Endothelial cell (in vitro differentiated cells): ENCODE results near the gene PYGO2. TPM values are rescaled to one million over a fixed set of nuclear protein-coding genes. Genes with fewer than 3 reads are reported as not detected.
"Not testable (repeated sequence)": the region's sequence is repeated elsewhere in the genome, so short reads cannot be mapped to it uniquely, and the experiment has no call there.

Source experiments
- DNase-seq: peaks from one replicate; pipeline ENCODE4 v3.0.0; 2021; ENCODE audit warnings: low spot score
- H3K27ac Mint-ChIP-seq: one replicate; pipeline ENCODE4 v1.8.0; 2021; ENCODE audit warnings: mixed read lengths, inconsistent platforms; ENCODE audit not compliant: unreplicated experiment
- H3K27me3 Mint-ChIP-seq: one replicate; pipeline ENCODE4 v1.8.0; 2021; ENCODE audit warnings: mild to moderate bottlenecking, moderate library complexity, mixed read lengths, inconsistent platforms; ENCODE audit not compliant: unreplicated experiment
- H3K36me3 Mint-ChIP-seq: one replicate; pipeline ENCODE4 v1.8.0; 2021; ENCODE audit warnings: mild to moderate bottlenecking, low read depth, mixed read lengths, inconsistent platforms; ENCODE audit not compliant: unreplicated experiment
- H3K4me1 Mint-ChIP-seq: one replicate; pipeline ENCODE4 v1.8.0; 2021; ENCODE audit warnings: mild to moderate bottlenecking, mixed read lengths, inconsistent platforms; ENCODE audit not compliant: unreplicated experiment
- H3K4me3 Mint-ChIP-seq: one replicate; pipeline ENCODE4 v1.8.0; 2021; ENCODE audit warnings: mild to moderate bottlenecking, mixed read lengths, inconsistent platforms; ENCODE audit not compliant: unreplicated experiment
- H3K9me3 Mint-ChIP-seq: one replicate; pipeline ENCODE4 v1.8.0; 2021; ENCODE audit warnings: mixed read lengths, inconsistent platforms; ENCODE audit not compliant: unreplicated experiment
- CTCF ChIP-seq: fragments of 200-600 bp; sonication (generic); IDR thresholded peaks from one replicate; pipeline ENCODE4 v1.5.0; 2021; ENCODE audit warnings: antibody characterized with exemption; ENCODE audit not compliant: unreplicated experiment
- microRNA-seq: library from miRNA; unstranded; fragments of <30 nt; microRNA quantifications from one replicate; pipeline ENCODE4, GENCODE V29; 2020; ENCODE audit not compliant: unreplicated experiment
- total RNA-seq: library from RNA; stranded (reverse); fragmentation: NEBNext Ultra II Directional; extraction: Animal tissue kit (Norgen Biotek cat#: 25700); gene quantifications from one replicate; pipeline ENCODE4 v1.2.1, GENCODE V29; 2021; ENCODE audit not compliant: unreplicated experiment

PYGO2 gene
- total RNA-seq, 1 donor from 2014 or later: 49.8 TPM

- peaks cover 3% of the 10 kb centered on the region for H3K9me3 Mint-ChIP-seq
- H3K36me3 Mint-ChIP-seq: peaks cover 17% of the 10 kb centered on the region
- no peak for TF ChIP-seq CTCF
- peaks cover 5% of the 10 kb centered on the region for H3K27me3 Mint-ChIP-seq
- no peak for DNase-seq
- H3K27ac Mint-ChIP-seq: no peak overlapping the region
- H3K4me1 Mint-ChIP-seq: no peaks in the 10 kb centered on the region
- no peak overlapping the region for H3K4me3 Mint-ChIP-seq
These were observed 48.8 kb downstream of the PYGO2 start for GRCh38 chr1:154912755-154913154.

DNA sequence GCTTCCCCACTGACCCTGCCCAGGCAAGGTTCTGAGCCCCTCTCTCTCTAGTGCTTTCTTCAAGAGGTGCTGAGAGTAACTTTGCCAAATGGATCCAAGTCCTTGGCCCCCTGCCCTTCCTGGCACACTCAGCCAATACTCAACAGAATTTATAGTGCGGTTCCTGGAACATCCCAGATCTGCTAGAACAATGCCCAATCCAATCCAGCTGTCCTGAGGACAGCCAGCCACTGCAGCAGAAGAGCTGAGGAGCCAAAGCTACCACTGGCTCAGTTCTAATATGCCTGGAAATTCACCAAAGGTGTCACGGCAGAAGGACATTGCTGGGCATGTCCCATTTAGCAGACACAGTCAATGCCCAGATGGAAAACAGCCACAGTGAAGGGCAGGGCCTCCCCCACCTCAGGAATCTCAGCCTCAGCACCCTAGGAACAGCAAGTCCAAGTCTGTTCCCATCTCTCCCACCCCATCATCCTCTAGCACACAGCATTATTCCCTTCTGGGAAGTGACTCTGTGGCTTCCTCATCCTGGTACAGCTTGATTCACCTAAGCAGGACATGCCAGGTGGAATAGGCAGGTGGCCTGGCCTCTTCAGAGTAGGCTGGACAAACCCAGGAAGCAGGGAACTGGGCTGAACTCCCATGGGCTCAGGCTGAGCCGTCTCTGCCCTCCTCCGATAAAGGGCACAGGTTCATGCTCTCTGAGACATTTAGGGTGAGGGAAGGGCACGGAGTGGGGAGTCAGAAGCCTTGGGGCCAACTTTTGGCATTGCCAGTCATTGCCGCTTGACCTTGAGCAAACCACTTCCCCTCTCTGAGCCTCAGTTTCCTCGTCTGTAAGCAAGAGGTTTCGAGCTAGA lies 49.7 kb downstream of the PYGO2 start:
- peaks cover 9% of the 10 kb centered on the region for H3K27me3 Mint-ChIP-seq
- H3K4me1 Mint-ChIP-seq: no peaks in the 10 kb centered on the region

DNA sequence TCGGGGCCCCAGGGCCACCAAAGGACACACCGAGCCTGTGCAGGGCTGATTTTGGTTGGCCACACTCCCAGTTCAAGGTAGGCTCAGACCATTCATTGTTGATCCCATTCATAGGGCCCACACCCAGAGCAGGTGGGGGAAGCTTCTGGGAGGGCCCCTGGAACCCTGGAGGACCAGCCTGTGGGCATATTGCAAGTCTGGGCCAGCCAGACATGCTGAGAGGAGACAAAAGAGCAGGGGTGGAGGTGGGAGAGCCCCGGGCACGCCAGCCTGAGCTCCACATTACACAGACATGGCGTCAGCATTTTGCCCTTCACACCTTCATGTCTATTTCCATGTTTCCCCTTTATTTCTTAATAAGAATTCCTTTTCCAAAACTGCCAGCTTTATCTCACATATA lies 50.7 kb downstream of the PYGO2 start:
- H3K27ac Mint-ChIP-seq: no peak overlapping the region
- no peaks in the 10 kb centered on the region for H3K4me1 Mint-ChIP-seq
- H3K27me3 Mint-ChIP-seq: peaks cover 10% of the 10 kb centered on the region
- no peak overlapping the region for H3K4me3 Mint-ChIP-seq
- TF ChIP-seq CTCF: no peak
- H3K9me3 Mint-ChIP-seq: peaks cover 5% of the 10 kb centered on the region
- no peak for DNase-seq
- peaks cover 11% of the 10 kb centered on the region for H3K36me3 Mint-ChIP-seq

More for the DNA sequence above, 49.7 kb downstream of the PYGO2 start:
- DNase-seq: no peak
- no peak for TF ChIP-seq CTCF
- H3K27ac Mint-ChIP-seq: no peak overlapping the region
- peaks cover 5% of the 10 kb centered on the region for H3K9me3 Mint-ChIP-seq
- no peak overlapping the region for H3K4me3 Mint-ChIP-seq
- peaks cover 18% of the 10 kb centered on the region for H3K36me3 Mint-ChIP-seq

- TF ChIP-seq CTCF: no peak
- Mint-ChIP-seq H3K27ac (peak overlapping the region; percentile 27), H3K9me3 (peaks cover 5% of the 10 kb centered on the region), H3K36me3 (peaks cover 11% of the 10 kb centered on the region), H3K4me3 (peak overlapping the region; percentile 24), H3K4me1 (no peaks in the 10 kb centered on the region), H3K27me3 (peaks cover 10% of the 10 kb centered on the region)
- DNase-seq: no peak
These were observed 52.6 kb downstream of the PYGO2 start for GRCh38 chr1:154908937-154909336.

GRCh38 chr1:154908129-154908528 lies 53.5 kb downstream of the PYGO2 start:
- H3K4me1 Mint-ChIP-seq, DNase-seq, H3K9me3 Mint-ChIP-seq, H3K4me3 Mint-ChIP-seq: not testable (repeated sequence)
- Mint-ChIP-seq H3K36me3 (peaks cover 11% of the 10 kb centered on the region), H3K27ac (peak overlapping the region; percentile 27), H3K27me3 (peaks cover 10% of the 10 kb centered on the region)

Small RNA genes lying within 50 kb of the gene (microRNA-seq; reads per million reads assigned to microRNA genes)
- not detected for gene MIR4258

Other genes with a start within 250 kb of the PYGO2 start
- gene KCNN3, start 91.5 kb downstream of the PYGO2 start, total RNA-seq: 17.3 TPM
- gene PMVK, start 25.1 kb downstream of the PYGO2 start, total RNA-seq: 26.7 TPM
- gene PBXIP1, start 5.7 kb downstream of the PYGO2 start, total RNA-seq: 82.1 TPM
- 915 TPM for gene SHC1, start 9.0 kb upstream of the PYGO2 start, total RNA-seq
- gene CKS1B, start 12.9 kb upstream of the PYGO2 start, total RNA-seq: 48.3 TPM
- gene FLAD1, start 21.6 kb upstream of the PYGO2 start, total RNA-seq: 35.9 TPM
- 0.82 TPM for gene LENEP, start 31.8 kb upstream of the PYGO2 start, total RNA-seq
- gene ZBTB7B, start 41.0 kb upstream of the PYGO2 start, total RNA-seq: 23.3 TPM
- 2.8 TPM for gene DCST2, start 72.0 kb upstream of the PYGO2 start, total RNA-seq
- not detected for gene DCST1, start 72.0 kb upstream of the PYGO2 start, total RNA-seq
- gene ADAM15, start 89.5 kb upstream of the PYGO2 start, total RNA-seq: 382 TPM
- 25.2 TPM for gene EFNA4, start 102.0 kb upstream of the PYGO2 start, total RNA-seq
- gene EFNA3, start 117.1 kb upstream of the PYGO2 start, total RNA-seq: 9.6 TPM
- 413 TPM for gene EFNA1, start 166.1 kb upstream of the PYGO2 start, total RNA-seq
- 43.9 TPM for gene SLC50A1, start 174.1 kb upstream of the PYGO2 start, total RNA-seq
- gene DPM3, start 178.7 kb upstream of the PYGO2 start, total RNA-seq: 39.2 TPM
- 173 TPM for gene KRTCAP2, start 211.5 kb upstream of the PYGO2 start, total RNA-seq
- 8.5 TPM for gene TRIM46, start 212.1 kb upstream of the PYGO2 start, total RNA-seq
- gene THBS3, start 246.1 kb upstream of the PYGO2 start, total RNA-seq: 35.5 TPM
- gene MTX1, start 246.9 kb upstream of the PYGO2 start, total RNA-seq: 38.8 TPM